GM10248 (cell line): ENCODE measurements around the gene PCDHGA12.
A peak's percentile ranks its signal among the peaks of the same experiment; 100 is the strongest.
"Not testable (repeated sequence)": the region's sequence is repeated elsewhere in the genome, so short reads cannot be mapped to it uniquely, and the experiment has no call there.

Experiments
- CTCF ChIA-PET: fragments of 300-600 bp; sonication (Branson Sonifier 250); formaldehyde crosslinking; extraction: SDS; loops from one replicate; lab custom pipeline; 2021; ENCODE audit warnings: antibody characterized with exemption; lab: Yijun Ruan, JAX
- POLR2A ChIA-PET: fragments of 350-650 bp; sonication (Branson Sonifier 250); formaldehyde crosslinking; extraction: SDS; loops from one replicate; lab custom pipeline; 2020; ENCODE audit warnings: antibody characterized with exemption; lab: Yijun Ruan, JAX
- DNase-seq: peaks from one replicate; pipeline ENCODE4 v3.0.0; 2012; ENCODE audit errors: extremely low spot score
- CTCF ChIP-seq: IDR thresholded peaks from 2 replicates; pipeline ENCODE4 v1.5.1; 2012; ENCODE audit warnings: mild to moderate bottlenecking, low read depth; ENCODE audit errors: extremely low read depth, missing control alignments, control extremely low read depth

PCDHGA12 gene

GRCh38 chr5:141417494-141418172 is 12.7 kb upstream of the PCDHGA12 start, which contains the start of gene PCDHGB7:
PCDHGB7 (plus strand) TSS chr5:141417677; CDS start chr5:141417860, 183 bp downstream.
- peak; percentile 82 for TF ChIP-seq CTCF
- POLR2A ChIA-PET: not testable (repeated sequence)
- peak; percentile 64 for DNase-seq
- CTCF ChIA-PET: interaction anchor here (0.6 to 12.7 kb wide), 28 partner anchors 11 to 196 kb away, joined by 3 to 180 read pairs (median 5); partner anchors contain the start of genes PCDHGA1, PCDHGA12, PCDHGA2 and PCDHGB6

- TF ChIP-seq CTCF: no peak
- CTCF ChIA-PET: interaction anchor here (1.6 to 12.7 kb wide), 11 partner anchors 10 to 149 kb away, joined by 3 to 180 read pairs (median 27); partner anchors contain the start of genes PCDHGA12 and PCDHGB6
- POLR2A ChIA-PET: no interaction called here
- DNase-seq: no peak
These were observed 11.0 kb upstream of the PCDHGA12 start for GRCh38 chr5:141419074-141419880.

GRCh38 chr5:141420855-141421488 is 9.3 kb upstream of the PCDHGA12 start, which contains the start of gene PCDHGA11:
PCDHGA11 (plus strand) TSS chr5:141421051; CDS start chr5:141421228, 177 bp downstream.
- DNase-seq: peak; percentile 69
- TF ChIP-seq CTCF: peak; percentile 71
- POLR2A ChIA-PET: no interaction called here
- CTCF ChIA-PET: interaction anchor here (0.7 to 12.7 kb wide), 43 partner anchors 8 to 634 kb away, joined by 3 to 174 read pairs (median 5); partner anchors contain the start of genes DIAPH1, HDAC3, PCDHA1 and PCDHGA1

- no peak for TF ChIP-seq CTCF
- POLR2A ChIA-PET: no interaction called here
- DNase-seq: no peak
- CTCF ChIA-PET: interaction anchor here (0.8 to 12.7 kb wide), 35 partner anchors 9 to 635 kb away, joined by 3 to 174 read pairs (median 5); partner anchors contain the start of genes DIAPH1, PCDHA1, PCDHGA1 and PCDHGA10
These were observed 8.8 kb upstream of the PCDHGA12 start for GRCh38 chr5:141421489-141421855.

DNA sequence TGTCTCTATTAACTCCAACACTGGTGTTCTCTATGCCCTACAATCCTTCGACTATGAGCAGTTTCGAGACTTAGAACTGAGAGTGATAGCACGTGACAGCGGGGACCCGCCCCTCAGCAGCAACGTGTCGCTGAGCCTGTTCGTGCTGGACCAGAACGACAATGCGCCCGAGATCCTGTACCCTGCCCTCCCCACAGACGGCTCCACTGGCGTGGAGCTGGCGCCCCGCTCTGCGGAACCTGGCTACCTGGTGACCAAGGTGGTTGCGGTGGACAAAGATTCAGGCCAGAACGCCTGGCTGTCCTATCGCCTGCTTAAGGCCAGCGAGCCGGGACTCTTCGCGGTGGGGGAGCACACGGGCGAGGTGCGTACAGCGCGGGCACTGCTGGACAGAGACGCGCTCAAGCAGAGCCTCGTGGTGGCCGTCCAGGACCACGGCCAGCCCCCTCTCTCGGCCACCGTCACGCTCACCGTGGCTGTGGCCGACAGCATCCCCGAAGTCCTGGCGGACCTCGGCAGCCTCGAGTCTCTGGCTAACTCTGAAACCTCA is 7.5 kb upstream of the PCDHGA12 start:
- CTCF ChIA-PET: interaction anchor here (2.5 to 12.7 kb wide), 6 partner anchors 15 to 141 kb away, joined by 9 to 174 read pairs (median 100); partner anchors contain the start of genes PCDHGB6 and PCDHGC3
- POLR2A ChIA-PET: interaction anchor here (0.6 kb wide), 1 partner anchor 229 kb away, joined by 10 read pairs; no protein-coding TSS in a partner anchor
- TF ChIP-seq CTCF: no peak
- DNase-seq: no peak
